Esophagus squamous epithelium (tissue), 5 donors: Measurements from ENCODE around the gene DPP9. TPM values are rescaled to one million over a fixed set of nuclear protein-coding genes. Genes with fewer than 3 reads are reported as not detected.

ENCODE experiments used
- DNase-seq: peaks from one replicate; lab custom pipeline; 2025; lab: John Stamatoyannopoulos, UW
- H3K27ac ChIP-seq, 4 donors: fragments of 200-600 bp; sonication (generic); one replicate each; pipeline ENCODE4 v1.5.1; 2016 to 2019; ENCODE audit warnings: mild to moderate bottlenecking in 1 of 4
- H3K27me3 ChIP-seq, 4 donors: fragments of 200-600 bp; sonication (generic); 1 replicate in 3 of 4; 2 replicates in 1 of 4; pipeline versions ENCODE4 v1.5.1 to v1.6.0; 2017 to 2021; ENCODE audit warnings: antibody characterized with exemption in 1 of 4
- H3K36me3 ChIP-seq, 3 donors: fragments of 200-600 bp; sonication (generic); one replicate each; pipeline ENCODE4 v1.5.1; 2016 to 2019
- H3K4me1 ChIP-seq, 3 donors: fragments of 200-600 bp; sonication (generic); one replicate each; pipeline ENCODE4 v1.5.1; 2017 to 2019
- H3K4me3 ChIP-seq, 4 donors: fragments of 200-600 bp; sonication (generic); 1 replicate in 3 of 4; 2 replicates in 1 of 4; pipeline ENCODE4 v1.5.1; 2016 to 2019; ENCODE audit warnings: mild to moderate bottlenecking in 2 of 4, moderate library complexity in 1 of 4
- H3K9me3 ChIP-seq, 3 donors: fragments of 200-600 bp; sonication (generic); one replicate each; pipeline ENCODE4 v1.5.1; 2016 to 2019
- CTCF ChIP-seq, 6 experiments: fragments of 450-650 bp in 4 of 6; fragments of 200-600 bp in 2 of 6; sonication (generic) in 2 of 6; IDR thresholded peaks; one replicate each; pipeline ENCODE4 v1.5.1; 2016 to 2019; ENCODE audit warnings: antibody characterized with exemption in 6 of 6, mild to moderate bottlenecking in 4 of 6, moderate library complexity in 4 of 6
- POLR2A ChIP-seq, 4 donors: fragments of 450-650 bp; IDR thresholded peaks; one replicate each; pipeline ENCODE4 v1.6.1; 2017; ENCODE audit warnings: antibody characterized with exemption in 4 of 4, mild to moderate bottlenecking in 4 of 4, moderate library complexity in 3 of 4
- WGBS, 2 donors: methylation state at CpG; one replicate each; pipeline ENCODE4 v1.1.5; 2018; 5-methylcytosine and 5-hydroxymethylcytosine counted together
- intact Hi-C: fragments of 100-400 bp; cut with DNase I; formaldehyde crosslinking; loops from one replicate; pipeline ENCODE4 v1.15.0; 2022
- total RNA-seq, 4 donors: library from RNA; depleted of rRNA; stranded (reverse); fragments of >200 nt; gene quantifications; one replicate each; pipeline ENCODE4 v1.1.0, GENCODE V29; 2016
- donor health status: DM: yes; HTN: yes; CAD: no.

Gene DPP9
- total RNA-seq, 4 donors from 2014 or later, result 32.8 to 51.5 (median 47.7) TPM

- peaks cover 29 to 96% (median 55%) of the 10 kb centered on the region in 3 donors for H3K36me3 ChIP-seq
- H3K4me3 ChIP-seq, result peak overlapping the region in 2 of 4 donors; percentile 10 to 49
- H3K27ac ChIP-seq, result peak overlapping the region; percentile 78 to 91 (median 81)
- H3K27me3 ChIP-seq, result no peaks in the 10 kb centered on the region
- peaks cover 16 to 53% (median 21%) of the 10 kb centered on the region in 3 donors for H3K4me1 ChIP-seq
- no peak for TF ChIP-seq POLR2A (IDR thresholded peaks at IDR 0.05)
- TF ChIP-seq CTCF (IDR thresholded peaks at IDR 0.05), result no peak
- WGBS, 2 donors, result 73 to 74% methylated on average over 16 to 18 of the region's 27 CpGs
- intact Hi-C loops, result no loop called here
- H3K9me3 ChIP-seq, result no peaks in the 10 kb centered on the region
- DNase-seq, result no peak
Observed at GRCh38 chr19:4714016-4714415, 9.6 kb downstream of the DPP9 start.

- no peaks in the 10 kb centered on the region for H3K27me3 ChIP-seq
- DNase-seq, result no peak
- H3K4me3 ChIP-seq, result peak overlapping the region in 3 of 4 donors; percentile 10 to 49 (median 19)
- TF ChIP-seq CTCF (IDR thresholded peaks at IDR 0.05), result peak in 2 of 6 experiments; percentile 4 to 5
- peak in 1 of 4 donors; percentile 30 for TF ChIP-seq POLR2A (IDR thresholded peaks at IDR 0.05)
- H3K4me1 ChIP-seq, result peaks cover 16 to 54% (median 21%) of the 10 kb centered on the region in 3 donors
- H3K36me3 ChIP-seq, result peaks cover 26 to 96% (median 49%) of the 10 kb centered on the region in 3 donors
- intact Hi-C loops, result no loop called here
- peak overlapping the region; percentile 78 to 91 (median 81) for H3K27ac ChIP-seq
- no peaks in the 10 kb centered on the region for H3K9me3 ChIP-seq
- 32% methylated on average over 4 of the region's 32 CpGs; no CpG with 5 or more reads in 1 of the 2 donors for WGBS, 2 donors
Observed at GRCh38 chr19:4713384-4713951, 10.2 kb downstream of the DPP9 start.

DNA sequence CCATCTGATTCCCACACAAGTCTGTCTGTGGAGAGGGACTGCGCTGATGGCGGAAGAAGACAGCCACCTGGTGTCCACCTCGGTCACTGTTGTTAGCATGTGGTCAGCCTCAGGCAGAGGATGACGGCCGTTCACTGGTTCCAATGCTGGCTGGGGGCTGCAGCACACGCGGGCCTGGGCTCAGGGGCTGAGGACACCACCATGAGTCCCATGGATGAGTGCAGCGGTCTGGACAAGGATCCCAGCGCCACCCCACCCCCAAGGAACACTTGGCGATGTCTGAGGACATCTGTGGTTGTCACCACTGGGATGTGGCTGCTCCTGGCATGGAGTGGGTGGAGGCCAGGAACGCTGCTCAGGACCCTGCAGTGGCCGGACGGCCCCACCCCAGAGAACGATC lies 10.9 kb downstream of the DPP9 start:
- Histone ChIP-seq H3K27me3 (no peaks in the 10 kb centered on the region), H3K4me1 (peaks cover 16 to 61% (median 21%) of the 10 kb centered on the region in 3 donors), H3K36me3 (peaks cover 19 to 94% (median 42%) of the 10 kb centered on the region in 3 donors), H3K9me3 (no peaks in the 10 kb centered on the region), H3K27ac (peak overlapping the region; percentile 78 to 91 (median 81)), H3K4me3 (peak overlapping the region in 1 of 4 donors; percentile 49)
- TF ChIP-seq CTCF (IDR thresholded peaks at IDR 0.05) (no peak), POLR2A (IDR thresholded peaks at IDR 0.05) (no peak)
- DNase-seq, result no peak
- intact Hi-C loops, result no loop called here
- 84% methylated on average over 9 of the region's 14 CpGs; no CpG with 5 or more reads in 1 of the 2 donors for WGBS, 2 donors

DNA sequence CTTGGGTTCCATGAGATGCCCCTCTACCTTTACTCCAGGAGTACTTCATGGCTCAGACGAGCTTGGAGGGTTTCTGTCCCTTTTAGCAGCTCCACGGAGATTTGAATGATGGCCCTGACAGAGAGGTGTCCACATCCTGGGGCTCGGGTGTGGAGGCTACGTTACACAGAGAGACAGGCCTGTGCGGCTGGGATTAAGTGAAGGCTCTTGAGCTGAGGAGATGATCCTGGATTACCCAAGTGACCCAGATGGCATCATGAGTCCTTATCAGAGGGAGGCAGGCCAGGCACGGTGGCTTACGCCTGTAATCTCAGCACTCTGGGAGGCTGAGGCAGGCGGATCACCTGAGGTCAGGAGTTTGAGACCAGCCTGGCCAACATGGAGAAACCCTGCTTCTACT lies 12.4 kb downstream of the DPP9 start:
- Histone ChIP-seq H3K27me3 (no peaks in the 10 kb centered on the region), H3K4me1 (peaks cover 16 to 65% (median 21%) of the 10 kb centered on the region in 3 donors), H3K27ac (no peak overlapping the region), H3K9me3 (no peaks in the 10 kb centered on the region), H3K36me3 (peaks cover 11 to 94% (median 31%) of the 10 kb centered on the region in 3 donors), H3K4me3 (no peak overlapping the region)
- DNase-seq, result no peak
- intact Hi-C loops, result no loop called here
- WGBS, 2 donors, result 95% methylated on average over 6 of the region's 8 CpGs; no CpG with 5 or more reads in 1 of the 2 donors
- TF ChIP-seq CTCF (IDR thresholded peaks at IDR 0.05) (no peak), POLR2A (IDR thresholded peaks at IDR 0.05) (no peak)

- intact Hi-C loops, result no loop called here
- Histone ChIP-seq H3K4me3 (no peak overlapping the region), H3K27ac (peak overlapping the region in 2 of 4 donors; percentile 27 to 52), H3K9me3 (no peaks in the 10 kb centered on the region), H3K36me3 (peaks cover 7 to 94% (median 24%) of the 10 kb centered on the region in 3 donors), H3K27me3 (no peaks in the 10 kb centered on the region), H3K4me1 (peaks cover 16 to 61% (median 21%) of the 10 kb centered on the region in 3 donors)
- TF ChIP-seq CTCF (IDR thresholded peaks at IDR 0.05), result no peak
- no peak for TF ChIP-seq POLR2A (IDR thresholded peaks at IDR 0.05)
- WGBS, 2 donors, result 91% methylated on average over 4 of the region's 16 CpGs; no CpG with 5 or more reads in 1 of the 2 donors
- no peak for DNase-seq
Observed at GRCh38 chr19:4710281-4710600, 13.4 kb downstream of the DPP9 start.
